IPS-18c (cell line): ENCODE measurements around the gene BRD9.

Experiments used
- H3K4me3 ChIP-seq: 2 replicates; pipeline ENCODE4 v1.7.0; 2013; ENCODE audit warnings: low read depth, mild to moderate bottlenecking, low read length, moderate library complexity; ENCODE audit not compliant: insufficient read depth
- H3K9me3 ChIP-seq: one replicate; pipeline ENCODE4 v1.6.1; 2013; ENCODE audit warnings: mild to moderate bottlenecking, low read length, moderate library complexity; ENCODE audit not compliant: control insufficient read depth, insufficient read depth

BRD9 gene

DNA sequence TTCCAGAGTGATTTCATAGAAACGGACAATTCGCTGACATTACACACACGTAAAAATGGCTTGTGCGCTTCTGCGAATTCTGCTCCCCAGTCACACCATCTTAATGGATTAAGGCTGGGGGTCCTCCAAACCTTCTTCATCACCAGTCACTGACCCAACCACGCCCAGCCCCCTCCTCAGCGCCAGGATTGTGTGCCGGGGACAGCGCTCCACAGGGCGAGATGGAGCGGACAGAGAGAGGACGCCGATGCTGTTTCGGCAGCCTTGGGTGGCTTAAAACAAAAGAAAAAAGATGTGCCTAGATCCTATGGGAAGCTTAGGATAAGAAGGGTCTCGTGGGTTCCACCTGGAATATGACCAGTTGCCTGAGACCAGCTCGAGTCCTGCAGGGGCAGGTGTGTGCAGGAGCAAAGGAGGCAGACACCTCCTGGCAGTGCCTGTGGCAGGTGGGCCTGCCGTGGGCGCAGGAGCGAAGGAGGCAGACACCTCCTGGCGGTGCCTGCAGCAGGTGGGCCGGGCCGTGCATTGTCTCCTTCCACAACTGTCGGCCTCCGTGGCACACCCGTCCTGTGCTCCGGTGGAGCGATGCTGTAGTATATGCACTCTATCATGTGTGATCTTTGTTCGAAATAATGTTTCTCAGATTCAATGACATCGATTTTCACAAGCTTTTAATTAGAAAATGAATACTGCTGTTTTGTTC lies 20.9 kb downstream of the BRD9 start:
- Histone ChIP-seq H3K9me3 (no peaks in the 10 kb centered on the region), H3K4me3 (no peak overlapping the region)

DNA sequence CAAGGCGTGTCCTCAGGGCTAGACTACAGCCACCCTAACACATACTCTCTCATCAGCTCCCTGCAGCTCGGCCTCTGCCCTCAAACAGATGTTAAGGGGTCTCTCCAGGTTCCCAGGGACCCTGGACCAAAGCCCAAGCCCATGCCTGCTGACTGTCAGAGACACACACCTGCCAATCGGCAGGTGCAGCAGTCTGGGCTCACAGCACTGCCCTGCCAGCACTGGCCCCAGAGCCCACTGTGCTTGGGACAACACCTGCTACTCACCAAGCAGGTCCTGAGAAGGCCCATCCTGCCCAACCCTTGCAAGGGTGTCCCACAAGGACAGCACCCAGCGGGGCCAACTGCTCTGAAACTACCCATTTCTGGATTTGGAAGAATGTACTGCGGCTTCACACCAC lies 21.6 kb downstream of the BRD9 start:
- H3K9me3 ChIP-seq = no peaks in the 10 kb centered on the region
- no peak overlapping the region for H3K4me3 ChIP-seq

DNA sequence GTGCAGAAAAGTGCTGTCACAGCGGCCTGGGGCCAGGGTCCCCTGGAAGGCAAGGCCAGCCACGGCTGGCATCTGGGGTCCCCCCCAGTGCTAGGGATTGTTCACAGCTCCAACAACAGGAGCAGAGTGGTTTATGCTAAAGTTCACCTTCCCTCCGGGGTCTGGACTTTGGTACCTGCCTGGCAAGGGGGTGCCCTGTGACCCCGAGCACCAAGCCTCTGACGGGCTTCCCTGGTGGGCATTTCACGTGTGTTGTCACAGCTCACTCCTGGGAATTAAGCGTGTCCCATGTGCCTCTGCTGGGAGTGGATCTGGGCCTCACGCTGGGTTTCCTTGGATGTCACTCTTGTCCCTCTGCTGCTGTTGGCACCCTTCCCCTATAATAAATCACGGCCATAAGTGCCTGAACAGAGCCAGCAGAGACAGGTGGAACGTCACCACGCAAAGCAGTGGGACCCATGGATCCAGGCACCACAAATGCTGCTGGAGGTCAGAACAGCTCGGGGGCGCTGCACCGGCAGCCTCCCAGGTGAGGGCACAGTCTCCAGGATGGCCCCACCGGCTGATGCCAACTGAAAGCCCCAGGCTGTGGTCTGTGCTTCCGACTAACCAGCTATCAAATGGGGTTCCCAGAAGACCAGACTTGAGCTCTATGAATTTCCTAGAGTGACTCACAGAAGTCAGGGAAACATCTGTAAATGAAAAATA lies 24.0 kb downstream of the BRD9 start:
- H3K4me3 ChIP-seq = no peak overlapping the region

DNA sequence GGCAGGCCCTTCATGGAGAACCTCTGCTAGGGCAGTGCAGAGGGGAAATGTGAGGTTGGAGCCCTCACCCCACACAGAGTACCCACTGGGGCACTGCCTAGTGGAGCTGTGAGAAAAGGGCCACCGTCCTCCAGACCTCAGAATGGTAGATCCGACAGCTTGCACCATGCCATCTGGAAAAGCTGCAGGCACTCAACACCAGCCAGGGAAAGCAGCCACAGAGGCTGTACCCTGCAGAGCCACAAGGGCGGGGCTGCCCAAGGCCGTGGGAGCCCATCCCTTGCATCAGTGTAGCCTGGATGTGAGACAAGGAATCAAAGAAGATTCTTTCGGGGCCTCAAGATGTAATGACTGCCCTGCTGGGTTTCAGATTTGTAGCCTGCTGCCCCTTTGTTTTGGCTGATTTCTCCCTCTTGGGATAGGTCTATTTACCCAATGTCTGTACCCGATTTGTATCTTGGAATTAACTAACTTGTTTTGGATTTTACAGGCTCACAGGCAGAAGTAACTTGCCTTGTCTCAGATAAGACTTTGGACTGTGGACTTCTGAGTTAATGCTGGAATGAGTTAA lies 25.2 kb downstream of the BRD9 start:
- no peaks in the 10 kb centered on the region for H3K9me3 ChIP-seq
- no peak overlapping the region for H3K4me3 ChIP-seq

More for the DNA sequence above, 24.0 kb downstream of the BRD9 start:
- H3K9me3 ChIP-seq = no peaks in the 10 kb centered on the region

DNA sequence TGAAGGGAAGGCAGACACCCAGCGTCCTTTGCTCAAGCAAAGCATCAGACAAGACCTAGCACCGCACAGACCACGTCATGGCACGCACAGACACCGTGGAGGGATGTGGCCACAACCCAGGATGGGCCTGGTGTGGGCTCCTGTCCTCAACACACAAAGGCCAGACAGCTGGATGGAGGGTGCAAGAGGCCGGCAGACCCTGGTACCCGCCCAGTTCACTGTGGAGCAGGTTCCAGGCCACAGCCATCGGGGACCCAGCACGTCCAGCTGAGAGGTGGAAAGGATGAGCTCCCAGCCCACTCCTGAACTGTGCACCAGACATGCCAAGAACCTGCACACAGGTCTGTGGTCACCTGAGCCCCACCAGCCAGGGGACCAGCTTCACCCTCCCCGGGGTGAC lies 26.8 kb downstream of the BRD9 start:
- H3K9me3 ChIP-seq = no peaks in the 10 kb centered on the region

DNA sequence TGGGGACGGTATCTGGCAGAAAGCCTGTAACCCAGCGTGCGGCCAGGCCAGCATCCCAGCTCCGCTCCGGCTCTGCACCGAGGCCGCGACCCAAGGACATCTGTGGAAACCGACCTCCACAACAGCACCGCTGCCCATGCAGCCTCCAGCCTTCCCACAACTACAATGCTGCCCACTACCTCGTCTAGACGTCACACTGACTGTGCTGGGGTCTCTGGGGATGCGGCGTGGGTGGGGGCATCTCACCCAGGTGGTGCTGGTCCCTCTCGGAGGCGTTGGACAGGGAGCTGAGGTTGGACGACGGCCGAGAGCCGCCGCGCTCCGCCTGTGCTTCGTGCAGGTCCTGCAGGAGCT lies 27.5 kb downstream of the BRD9 start:
- Histone ChIP-seq H3K9me3 (no peaks in the 10 kb centered on the region), H3K4me3 (no peak overlapping the region)

More for the DNA sequence above, 26.8 kb downstream of the BRD9 start:
- no peak overlapping the region for H3K4me3 ChIP-seq

DNA sequence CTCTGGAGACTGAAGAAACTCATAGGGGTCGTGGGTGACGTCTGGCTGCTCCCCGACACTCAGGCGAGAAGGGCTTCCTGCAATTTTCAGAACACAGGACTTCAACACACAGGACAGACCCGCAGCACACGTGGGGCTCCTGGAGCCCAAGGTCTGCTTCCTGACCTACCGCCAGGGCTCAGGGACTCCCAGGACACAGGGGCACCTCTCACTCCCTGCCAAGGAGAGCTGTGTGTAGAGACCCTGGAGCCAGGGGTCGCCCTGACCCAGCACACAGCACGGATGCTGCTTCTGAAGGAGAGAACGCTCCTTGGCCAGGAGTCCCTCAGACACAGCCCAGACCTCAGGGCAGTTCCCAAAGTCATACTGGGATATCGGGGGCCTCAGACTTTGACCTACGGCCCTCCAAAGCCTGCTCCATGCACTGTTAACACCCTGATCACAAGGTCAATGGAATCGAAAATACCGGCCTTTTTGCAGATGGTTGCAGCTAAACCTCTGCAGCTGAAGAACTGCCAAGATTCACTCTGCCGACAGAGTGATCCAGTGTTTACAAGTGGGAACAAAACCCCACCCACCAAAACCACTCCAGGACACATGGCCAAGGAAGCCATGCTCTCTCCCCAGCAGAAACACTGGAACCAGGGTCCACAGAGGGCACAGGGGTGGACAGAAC lies 28.0 kb downstream of the BRD9 start:
- no peak overlapping the region for H3K4me3 ChIP-seq
- H3K9me3 ChIP-seq = no peaks in the 10 kb centered on the region

DNA sequence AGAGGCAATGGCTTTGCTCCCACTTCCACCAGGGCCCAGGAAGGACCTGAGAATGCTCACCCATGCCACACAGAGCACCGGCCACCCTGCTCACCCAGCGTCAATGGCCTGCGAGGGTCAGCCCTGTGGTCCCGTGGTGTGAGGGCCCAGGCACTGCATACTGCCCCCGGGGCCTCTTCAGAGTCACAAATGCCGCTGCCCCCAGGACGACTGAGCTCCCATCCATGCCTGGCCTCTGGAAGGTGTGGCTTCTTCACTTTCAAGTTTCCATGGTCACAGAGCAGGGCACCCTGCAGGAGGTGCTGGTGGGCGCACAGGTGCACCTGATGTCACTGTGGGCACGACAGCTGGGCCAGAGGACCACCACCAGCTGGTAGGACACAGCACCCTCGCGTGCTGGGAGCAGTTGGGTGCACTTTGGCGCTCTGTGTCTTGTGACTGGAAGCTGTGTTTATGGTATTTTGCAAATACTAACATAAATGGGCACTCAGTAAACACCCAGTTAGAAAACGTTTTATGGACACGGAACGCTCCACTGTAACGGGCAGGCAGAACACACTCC lies 29.3 kb downstream of the BRD9 start:
- no peak overlapping the region for H3K4me3 ChIP-seq
- H3K9me3 ChIP-seq = no peaks in the 10 kb centered on the region

DNA sequence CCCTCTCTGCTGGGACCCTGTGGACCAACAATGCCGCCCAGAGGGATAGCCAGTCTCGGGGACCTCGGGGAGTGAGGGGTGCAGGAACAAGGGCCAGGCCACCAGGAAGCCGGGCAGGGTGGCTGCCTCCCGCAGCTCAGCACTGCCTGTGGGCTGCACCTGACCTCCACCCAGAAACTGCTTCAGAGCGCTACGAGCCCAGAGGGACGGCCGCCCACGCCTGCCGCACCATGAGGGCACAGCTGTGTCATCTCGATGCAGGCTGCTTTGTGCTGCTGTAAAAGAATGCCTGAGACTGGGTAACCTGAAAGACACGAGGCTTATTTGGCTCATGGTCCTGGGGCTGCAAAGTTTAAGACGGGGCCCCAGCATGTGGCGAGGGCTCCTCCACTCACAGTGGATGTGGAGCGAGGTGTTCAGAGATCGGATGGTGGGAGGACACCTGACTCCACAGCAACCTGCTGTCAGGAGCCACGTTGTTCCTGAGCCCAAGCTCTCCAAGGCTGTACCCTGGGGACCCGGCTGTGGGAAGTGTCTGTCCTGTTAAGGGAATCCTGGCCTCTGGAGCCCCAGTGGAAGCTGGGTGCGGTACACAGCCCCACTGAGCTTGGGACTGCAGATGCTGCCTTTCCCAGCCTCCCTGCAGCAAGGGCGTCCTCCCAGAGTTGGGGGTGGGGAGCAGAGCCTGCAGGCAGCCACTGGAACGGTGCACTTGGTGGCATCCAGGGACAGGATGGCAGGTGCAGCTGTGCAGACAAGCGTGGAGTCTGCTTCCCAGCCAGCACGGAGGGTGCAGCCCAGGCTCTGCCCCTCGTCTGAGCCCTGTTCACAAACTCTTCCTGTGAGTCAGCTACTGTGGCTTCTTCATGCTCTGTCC lies 30.0 kb downstream of the BRD9 start:
- Histone ChIP-seq H3K9me3 (no peaks in the 10 kb centered on the region), H3K4me3 (no peak overlapping the region)

DNA sequence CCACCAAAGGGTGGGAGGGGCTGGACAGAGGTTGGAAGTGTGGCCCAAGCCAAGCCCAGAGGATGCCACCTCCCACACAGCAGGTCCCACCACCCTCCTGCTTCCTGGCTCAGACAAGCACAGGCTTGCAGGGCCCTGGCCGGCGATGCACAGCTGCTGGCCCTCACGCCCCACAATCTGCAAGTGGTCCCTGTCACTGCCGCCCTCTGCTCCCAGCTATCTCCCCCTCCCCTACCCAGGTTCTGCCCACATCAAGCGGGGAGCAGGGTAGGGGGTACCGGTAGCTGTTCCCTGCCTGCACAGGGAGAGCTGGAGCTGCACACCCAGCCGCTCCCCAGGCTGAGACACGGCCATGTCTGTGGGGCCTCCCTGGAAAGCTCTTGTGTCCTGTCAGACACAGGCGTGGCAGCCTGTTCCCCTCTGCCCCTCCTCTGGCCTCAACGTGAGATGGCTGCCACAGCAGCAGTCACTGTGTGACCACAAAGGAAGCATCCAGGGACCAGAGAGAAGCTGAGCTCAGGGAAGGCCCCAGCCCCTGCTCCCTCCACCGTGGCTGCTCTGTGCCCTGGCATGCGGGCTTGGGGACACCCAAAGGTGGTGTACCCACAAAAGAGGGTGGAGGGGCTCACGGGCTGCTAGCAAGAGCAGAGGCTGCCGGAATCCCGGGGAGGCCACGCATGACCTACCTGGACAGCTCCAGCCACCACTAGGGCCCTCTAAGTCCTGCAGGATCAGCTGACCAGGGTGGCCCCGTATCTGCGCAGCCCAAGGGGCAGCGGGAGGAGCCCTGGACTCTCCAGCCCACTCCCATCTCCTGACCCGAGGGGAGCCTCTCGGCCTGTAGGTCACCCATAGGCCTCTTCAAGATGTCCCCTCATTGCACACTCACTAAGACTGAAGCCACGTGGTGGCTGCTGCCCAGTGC lies 30.9 kb downstream of the BRD9 start:
- no peak overlapping the region for H3K4me3 ChIP-seq
- H3K9me3 ChIP-seq = no peaks in the 10 kb centered on the region

DNA sequence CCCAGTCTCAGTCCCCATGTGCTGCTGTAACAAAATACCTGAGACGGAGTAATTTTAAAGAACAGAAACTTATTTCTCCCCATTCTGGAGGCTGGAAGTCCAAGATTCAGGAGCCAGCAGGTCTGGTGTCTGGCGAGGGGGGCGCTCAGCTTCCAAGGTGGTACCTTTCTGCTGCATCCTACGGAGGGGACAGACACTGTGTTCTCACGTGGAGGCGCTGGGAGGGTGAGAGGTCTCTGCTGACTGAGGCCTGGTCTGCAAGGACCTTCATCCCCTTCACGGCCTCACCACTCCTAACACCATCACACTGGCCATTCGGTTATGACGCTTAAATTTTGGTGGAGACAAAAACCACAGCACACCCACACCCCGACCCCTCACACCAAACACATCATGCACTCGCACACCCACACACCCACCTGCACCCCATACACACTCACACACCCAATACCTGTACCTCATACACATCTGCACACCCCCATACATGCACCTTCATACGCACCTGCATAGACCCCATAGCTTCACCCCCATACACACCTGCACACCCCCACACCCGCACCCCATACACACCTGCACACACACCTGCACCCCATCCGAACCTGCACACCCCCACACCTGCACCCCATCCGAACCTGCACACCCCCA lies 32.0 kb downstream of the BRD9 start:
- H3K9me3 ChIP-seq = no peaks in the 10 kb centered on the region
- no peak overlapping the region for H3K4me3 ChIP-seq

DNA sequence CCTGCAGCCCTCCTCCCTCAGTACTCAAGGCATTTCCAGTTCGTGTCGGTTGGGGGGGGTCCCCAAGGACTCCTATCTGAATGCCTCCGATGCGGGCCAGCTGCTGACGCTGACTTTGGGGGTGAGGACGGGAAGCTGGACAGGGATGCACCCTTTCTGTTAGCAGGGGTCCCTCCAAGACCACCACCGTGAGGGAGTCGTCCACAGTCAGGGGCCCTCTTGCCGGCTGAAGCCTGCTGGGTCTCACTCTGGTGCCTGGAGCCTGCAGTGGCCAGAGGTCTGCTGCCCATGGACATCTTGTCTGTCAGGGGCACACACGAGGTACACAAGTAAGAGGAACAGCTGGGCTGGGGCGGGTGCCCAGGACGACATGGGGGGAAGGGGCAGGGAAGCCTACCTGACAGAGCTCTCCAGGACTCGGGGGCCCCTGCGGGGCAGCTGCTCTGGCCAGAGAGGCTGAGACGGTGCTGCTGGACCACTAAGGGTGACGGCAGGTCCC lies 32.8 kb downstream of the BRD9 start:
- Histone ChIP-seq H3K4me3 (no peak overlapping the region), H3K9me3 (no peaks in the 10 kb centered on the region)

DNA sequence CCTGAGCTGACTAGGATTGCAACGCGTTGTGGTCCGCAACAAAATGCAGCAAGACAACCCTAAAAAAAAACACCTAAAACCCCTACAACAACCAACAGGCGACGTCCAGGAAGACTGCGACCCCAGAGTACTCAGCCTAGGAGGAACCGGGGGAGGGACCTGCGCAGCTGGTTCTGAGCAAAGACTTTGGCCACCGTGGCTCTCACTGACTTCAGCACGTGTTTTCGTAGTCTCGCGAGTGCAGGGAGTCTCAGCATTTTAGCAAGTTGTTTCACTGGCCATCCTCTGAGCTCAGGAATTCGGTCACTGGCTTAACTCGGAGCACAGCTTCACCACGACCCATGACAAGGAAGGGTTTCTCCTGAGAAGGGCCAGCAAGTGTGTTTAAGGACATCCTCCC lies 33.2 kb downstream of the BRD9 start:
- H3K4me3 ChIP-seq = no peak overlapping the region

DNA sequence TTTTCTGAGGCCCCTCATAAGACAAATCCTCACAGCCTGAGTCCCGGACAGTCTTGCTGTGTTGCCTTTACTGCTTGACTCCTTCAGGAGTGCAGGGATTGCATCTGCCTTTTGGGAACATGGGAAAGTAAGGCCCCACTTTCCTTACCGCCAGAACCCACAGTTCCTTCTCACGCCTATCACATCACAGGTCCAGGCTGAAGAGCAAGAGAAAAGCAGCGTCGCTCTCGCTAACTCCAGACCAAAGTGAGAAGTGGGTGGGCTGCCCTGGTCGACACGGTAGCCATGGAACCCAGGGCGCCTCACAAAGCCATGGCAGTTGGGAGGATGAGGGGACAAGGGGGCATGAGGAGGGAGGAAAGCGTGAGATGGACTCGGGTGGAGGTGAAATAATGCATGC lies 33.9 kb downstream of the BRD9 start:
- H3K4me3 ChIP-seq = no peak overlapping the region

More for the DNA sequence above, 33.2 kb downstream of the BRD9 start:
- H3K9me3 ChIP-seq = no peaks in the 10 kb centered on the region

More for the DNA sequence above, 33.9 kb downstream of the BRD9 start:
- no peaks in the 10 kb centered on the region for H3K9me3 ChIP-seq
